ENCODE measurements around the gene PTPN11. TPM values are rescaled to one million over a fixed set of nuclear protein-coding genes. Genes with fewer than 3 reads are reported as not detected.

PTPN11 gene
- total and polyA plus RNA-seq, 2 of the 13 experiments (the other 11 are each of a cell fraction or from before 2014, with no cell fraction given) = 30.0 to 63.5 TPM

DNA sequence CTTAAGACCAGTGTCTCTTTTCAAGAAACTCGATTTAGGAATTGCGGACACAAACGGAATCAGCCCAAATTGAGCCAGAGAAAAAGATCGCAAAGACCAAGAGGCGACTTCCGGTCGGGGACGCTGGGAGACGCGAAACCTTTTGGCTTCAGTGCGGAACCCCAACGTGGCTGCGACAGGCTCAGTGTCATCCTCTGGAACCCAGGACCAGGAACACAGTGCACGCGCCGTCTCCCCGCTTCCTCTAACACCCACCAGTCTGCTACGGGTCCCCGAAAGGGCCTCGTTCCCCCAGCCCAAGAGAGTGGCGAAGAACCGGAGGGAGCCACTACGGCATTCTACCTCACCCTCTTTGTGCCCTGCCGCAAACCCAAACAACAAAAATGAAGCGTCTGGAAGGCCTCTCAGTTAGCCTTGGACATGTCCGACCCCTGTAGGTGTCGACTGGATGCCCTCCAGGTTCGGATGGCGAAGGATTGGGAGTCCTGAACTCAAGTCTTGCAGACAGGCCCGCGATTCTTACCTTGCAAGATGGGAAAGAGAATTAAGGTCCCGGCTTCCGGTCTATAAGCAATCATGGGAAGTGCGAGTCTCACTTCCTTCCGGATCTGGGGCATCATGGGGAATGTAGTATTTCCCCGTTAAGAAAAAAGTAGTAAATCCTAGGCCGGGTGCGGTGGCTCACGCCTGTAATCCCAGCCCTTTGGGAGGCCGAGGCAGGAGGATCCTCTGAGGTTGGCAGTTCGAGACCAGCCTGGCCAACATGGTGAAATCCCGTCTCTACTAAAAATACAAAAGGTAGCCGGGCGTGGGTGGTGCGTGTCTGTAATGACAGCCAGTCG, 9.5 kb upstream of the PTPN11 start, which contains the start of gene RPL6 (continued):
- TF ChIP-seq, protein P1, sequence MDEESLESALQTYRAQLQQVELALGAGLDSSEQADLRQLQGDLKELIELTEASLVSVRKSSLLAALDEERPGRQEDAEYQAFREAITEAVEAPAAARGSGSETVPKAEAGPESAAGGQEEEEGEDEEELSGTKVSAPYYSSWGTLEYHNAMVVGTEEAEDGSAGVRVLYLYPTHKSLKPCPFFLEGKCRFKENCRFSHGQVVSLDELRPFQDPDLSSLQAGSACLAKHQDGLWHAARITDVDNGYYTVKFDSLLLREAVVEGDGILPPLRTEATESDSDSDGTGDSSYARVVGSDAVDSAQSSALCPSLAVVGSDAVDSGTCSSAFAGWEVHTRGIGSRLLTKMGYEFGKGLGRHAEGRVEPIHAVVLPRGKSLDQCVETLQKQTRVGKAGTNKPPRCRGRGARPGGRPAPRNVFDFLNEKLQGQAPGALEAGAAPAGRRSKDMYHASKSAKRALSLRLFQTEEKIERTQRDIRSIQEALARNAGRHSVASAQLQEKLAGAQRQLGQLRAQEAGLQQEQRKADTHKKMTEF (CRISPR knock-in tag; IDR thresholded peaks at IDR 0.05) = peak; percentile 79; the same call in 1 of the 2 replicates
- TF ChIP-seq, protein P2, sequence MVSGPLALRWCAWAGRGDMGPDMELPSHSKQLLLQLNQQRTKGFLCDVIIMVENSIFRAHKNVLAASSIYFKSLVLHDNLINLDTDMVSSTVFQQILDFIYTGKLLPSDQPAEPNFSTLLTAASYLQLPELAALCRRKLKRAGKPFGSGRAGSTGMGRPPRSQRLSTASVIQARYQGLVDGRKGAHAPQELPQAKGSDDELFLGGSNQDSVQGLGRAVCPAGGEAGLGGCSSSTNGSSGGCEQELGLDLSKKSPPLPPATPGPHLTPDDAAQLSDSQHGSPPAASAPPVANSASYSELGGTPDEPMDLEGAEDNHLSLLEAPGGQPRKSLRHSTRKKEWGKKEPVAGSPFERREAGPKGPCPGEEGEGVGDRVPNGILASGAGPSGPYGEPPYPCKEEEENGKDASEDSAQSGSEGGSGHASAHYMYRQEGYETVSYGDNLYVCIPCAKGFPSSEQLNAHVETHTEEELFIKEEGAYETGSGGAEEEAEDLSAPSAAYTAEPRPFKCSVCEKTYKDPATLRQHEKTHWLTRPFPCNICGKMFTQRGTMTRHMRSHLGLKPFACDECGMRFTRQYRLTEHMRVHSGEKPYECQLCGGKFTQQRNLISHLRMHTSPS (CRISPR knock-in tag; IDR thresholded peaks at IDR 0.05; ENCODE audit: low read depth) = no peak
- TF ChIP-seq ZNF468 (CRISPR knock-in tag; IDR thresholded peaks at IDR 0.05) = no peak
- peak; percentile 98 for TF ChIP-seq DR1 (CRISPR knock-in tag; IDR thresholded peaks at IDR 0.05)
- TF ChIP-seq, protein P3, sequence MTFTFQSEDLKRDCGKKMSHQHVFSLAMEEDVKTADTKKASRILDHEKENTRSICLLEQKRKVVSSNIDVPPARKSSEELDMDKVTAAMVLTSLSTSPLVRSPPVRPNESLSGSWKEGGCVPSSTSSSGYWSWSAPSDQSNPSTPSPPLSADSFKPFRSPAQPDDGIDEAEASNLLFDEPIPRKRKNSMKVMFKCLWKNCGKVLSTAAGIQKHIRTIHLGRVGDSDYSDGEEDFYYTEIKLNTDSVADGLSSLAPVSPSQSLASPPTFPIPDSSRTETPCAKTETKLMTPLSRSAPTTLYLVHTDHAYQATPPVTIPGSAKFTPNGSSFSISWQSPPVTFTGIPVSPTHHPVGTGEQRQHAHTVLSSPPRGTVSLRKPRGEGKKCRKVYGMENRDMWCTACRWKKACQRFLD (CRISPR knock-in tag; IDR thresholded peaks at IDR 0.05; ENCODE audit: borderline replicate concordance) = peak; percentile 76; the same call in 1 of the 2 replicates
- TF ChIP-seq, protein P4, sequence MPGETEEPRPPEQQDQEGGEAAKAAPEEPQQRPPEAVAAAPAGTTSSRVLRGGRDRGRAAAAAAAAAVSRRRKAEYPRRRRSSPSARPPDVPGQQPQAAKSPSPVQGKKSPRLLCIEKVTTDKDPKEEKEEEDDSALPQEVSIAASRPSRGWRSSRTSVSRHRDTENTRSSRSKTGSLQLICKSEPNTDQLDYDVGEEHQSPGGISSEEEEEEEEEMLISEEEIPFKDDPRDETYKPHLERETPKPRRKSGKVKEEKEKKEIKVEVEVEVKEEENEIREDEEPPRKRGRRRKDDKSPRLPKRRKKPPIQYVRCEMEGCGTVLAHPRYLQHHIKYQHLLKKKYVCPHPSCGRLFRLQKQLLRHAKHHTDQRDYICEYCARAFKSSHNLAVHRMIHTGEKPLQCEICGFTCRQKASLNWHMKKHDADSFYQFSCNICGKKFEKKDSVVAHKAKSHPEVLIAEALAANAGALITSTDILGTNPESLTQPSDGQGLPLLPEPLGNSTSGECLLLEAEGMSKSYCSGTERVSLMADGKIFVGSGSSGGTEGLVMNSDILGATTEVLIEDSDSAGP (CRISPR knock-in tag; IDR thresholded peaks at IDR 0.05; ENCODE audit: borderline replicate concordance) = peak; percentile 85
- TF ChIP-seq PRPF4 (IDR thresholded peaks at IDR 0.05; ENCODE audit: low read depth, low read length, poor library complexity, severe bottlenecking) = peak; percentile 78
- TF ChIP-seq, protein P5, sequence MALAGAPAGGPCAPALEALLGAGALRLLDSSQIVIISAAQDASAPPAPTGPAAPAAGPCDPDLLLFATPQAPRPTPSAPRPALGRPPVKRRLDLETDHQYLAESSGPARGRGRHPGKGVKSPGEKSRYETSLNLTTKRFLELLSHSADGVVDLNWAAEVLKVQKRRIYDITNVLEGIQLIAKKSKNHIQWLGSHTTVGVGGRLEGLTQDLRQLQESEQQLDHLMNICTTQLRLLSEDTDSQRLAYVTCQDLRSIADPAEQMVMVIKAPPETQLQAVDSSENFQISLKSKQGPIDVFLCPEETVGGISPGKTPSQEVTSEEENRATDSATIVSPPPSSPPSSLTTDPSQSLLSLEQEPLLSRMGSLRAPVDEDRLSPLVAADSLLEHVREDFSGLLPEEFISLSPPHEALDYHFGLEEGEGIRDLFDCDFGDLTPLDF (CRISPR knock-in tag; IDR thresholded peaks at IDR 0.05) = 0 out of 2 replicates have a peak, but pooled peaks have one; percentile 59
- peak; percentile 81 for TF ChIP-seq ARID4A (CRISPR knock-in tag; IDR thresholded peaks at IDR 0.05; ENCODE audit: borderline replicate concordance)
- TF ChIP-seq ZC3H4 (CRISPR knock-in tag; IDR thresholded peaks at IDR 0.05; ENCODE audit: borderline replicate concordance) = peak; percentile 84; the same call in 1 of the 2 replicates
- TF ChIP-seq CENPT (CRISPR knock-in tag; IDR thresholded peaks at IDR 0.05; ENCODE audit: low read depth) = no peak
- no peak for TF ChIP-seq ZSCAN12 (CRISPR knock-in tag; IDR thresholded peaks at IDR 0.05)
